LNCaP clone FGC (cell line): ENCODE measurements around the gene HIF3A.

Experiments
- DNase-seq: peaks from one replicate; pipeline ENCODE4 v3.0.0-alpha.2; 2011; ENCODE audit warnings: low read depth
- H3K4me3 ChIP-seq: 2 replicates; pipeline ENCODE4 v1.5.1; 2011; ENCODE audit warnings: mild to moderate bottlenecking, low read depth, low read length, control low read depth
- TF ChIP-seq, protein P1 (sequence below): IDR thresholded peaks from 2 replicates; pipeline ENCODE4 v1.5.1; 2012; ENCODE audit warnings: mild to moderate bottlenecking; ENCODE audit not compliant: control insufficient read depth, insufficient read depth; ENCODE audit errors: extremely low read depth

The HIF3A gene

GRCh38 chr19:46345157-46345556 is 48.3 kb downstream of the HIF3A start:
- no peak overlapping the region for H3K4me3 ChIP-seq
- TF ChIP-seq, protein P1, sequence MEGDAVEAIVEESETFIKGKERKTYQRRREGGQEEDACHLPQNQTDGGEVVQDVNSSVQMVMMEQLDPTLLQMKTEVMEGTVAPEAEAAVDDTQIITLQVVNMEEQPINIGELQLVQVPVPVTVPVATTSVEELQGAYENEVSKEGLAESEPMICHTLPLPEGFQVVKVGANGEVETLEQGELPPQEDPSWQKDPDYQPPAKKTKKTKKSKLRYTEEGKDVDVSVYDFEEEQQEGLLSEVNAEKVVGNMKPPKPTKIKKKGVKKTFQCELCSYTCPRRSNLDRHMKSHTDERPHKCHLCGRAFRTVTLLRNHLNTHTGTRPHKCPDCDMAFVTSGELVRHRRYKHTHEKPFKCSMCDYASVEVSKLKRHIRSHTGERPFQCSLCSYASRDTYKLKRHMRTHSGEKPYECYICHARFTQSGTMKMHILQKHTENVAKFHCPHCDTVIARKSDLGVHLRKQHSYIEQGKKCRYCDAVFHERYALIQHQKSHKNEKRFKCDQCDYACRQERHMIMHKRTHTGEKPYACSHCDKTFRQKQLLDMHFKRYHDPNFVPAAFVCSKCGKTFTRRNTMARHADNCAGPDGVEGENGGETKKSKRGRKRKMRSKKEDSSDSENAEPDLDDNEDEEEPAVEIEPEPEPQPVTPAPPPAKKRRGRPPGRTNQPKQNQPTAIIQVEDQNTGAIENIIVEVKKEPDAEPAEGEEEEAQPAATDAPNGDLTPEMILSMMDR, result no peak
- DNase-seq, result no peak

- peak; percentile 63 for DNase-seq
- H3K4me3 ChIP-seq, result peak within 1 kb of the TSS; percentile 84
- TF ChIP-seq, protein P1, result peak; percentile 66
Observed at GRCh38 chr19:46346821-46347571, 50.2 kb downstream of the HIF3A start, which contains the start of gene PPP5C. Gene PPP5C, plus strand, starts transcription at chr19:46347087. Its CDS starts 10 bp downstream, at chr19:46347097.

DNA sequence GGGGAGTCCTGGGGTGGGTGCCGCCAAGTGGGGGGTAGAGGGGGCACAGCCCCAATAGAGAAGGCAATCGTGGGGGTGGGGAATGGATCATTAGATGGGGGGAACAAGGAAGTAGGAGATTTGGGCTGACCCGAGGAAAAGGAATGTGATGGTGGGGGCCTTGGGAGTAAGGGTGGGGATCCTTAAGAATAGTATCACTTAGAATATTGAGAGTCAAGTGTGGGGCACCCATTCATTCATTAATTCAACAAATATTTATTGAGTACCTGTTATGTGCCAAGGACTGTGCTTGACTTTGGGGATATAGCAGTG is 50.7 kb downstream of the HIF3A start:
- peak overlapping the region; percentile 84 for H3K4me3 ChIP-seq
- TF ChIP-seq, protein P1, result no peak
- no peak for DNase-seq

- TF ChIP-seq, protein P1, result no peak
- H3K4me3 ChIP-seq, result peak overlapping the region; percentile 84
- DNase-seq, result no peak
Observed at GRCh38 chr19:46347985-46348384, 51.1 kb downstream of the HIF3A start.

- no peak overlapping the region for H3K4me3 ChIP-seq
- TF ChIP-seq, protein P1, result no peak
Observed at GRCh38 chr19:46349311-46349993, 52.6 kb downstream of the HIF3A start.

DNA sequence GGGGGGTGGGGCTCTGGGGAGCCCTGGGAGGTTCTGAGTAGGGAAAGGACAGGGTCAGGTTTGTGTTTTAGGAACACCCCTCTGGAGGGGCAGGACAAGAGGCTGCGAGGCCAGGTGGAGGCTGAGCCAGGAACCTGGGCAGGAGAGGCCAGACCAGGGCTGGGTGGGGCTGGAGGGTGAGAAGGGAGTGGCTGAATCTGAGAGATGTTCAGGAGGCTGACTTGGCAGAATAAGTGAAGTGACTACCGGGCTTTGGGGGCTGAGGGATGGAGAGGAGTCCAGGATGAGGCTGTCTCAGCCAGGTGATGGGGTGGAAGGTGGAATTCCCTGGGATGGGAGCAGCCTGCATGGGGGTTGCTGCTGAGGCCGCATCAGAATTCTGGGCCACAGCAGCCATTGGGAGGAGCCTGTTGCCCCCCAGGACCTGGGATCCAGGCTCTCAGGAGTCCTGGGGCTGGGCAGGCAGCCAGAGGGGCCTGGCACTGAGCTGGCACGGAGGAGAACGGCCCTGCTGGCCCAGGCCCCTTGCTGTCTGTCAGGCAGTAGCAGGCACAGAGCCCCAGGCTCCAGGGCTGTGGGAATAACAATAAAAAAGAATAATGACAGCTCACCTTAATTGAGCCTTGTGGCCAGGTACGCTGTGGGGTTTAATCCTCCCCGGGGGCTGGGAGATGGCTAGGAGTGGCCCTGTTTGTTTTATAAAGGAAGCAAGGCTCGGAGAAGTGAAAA is 53.4 kb downstream of the HIF3A start:
- no peak for DNase-seq
- H3K4me3 ChIP-seq, result no peak overlapping the region
- TF ChIP-seq, protein P1, result no peak

More at GRCh38 chr19:46349311-46349993, 52.6 kb downstream of the HIF3A start:
- DNase-seq, result no peak
